ENCODE results near the gene MCM5. TPM values are rescaled to one million over a fixed set of nuclear protein-coding genes. Genes with fewer than 3 reads are reported as not detected.

Gene MCM5
- total RNA-seq, 1 experiment from 2014 or later, result 194 TPM

DNA sequence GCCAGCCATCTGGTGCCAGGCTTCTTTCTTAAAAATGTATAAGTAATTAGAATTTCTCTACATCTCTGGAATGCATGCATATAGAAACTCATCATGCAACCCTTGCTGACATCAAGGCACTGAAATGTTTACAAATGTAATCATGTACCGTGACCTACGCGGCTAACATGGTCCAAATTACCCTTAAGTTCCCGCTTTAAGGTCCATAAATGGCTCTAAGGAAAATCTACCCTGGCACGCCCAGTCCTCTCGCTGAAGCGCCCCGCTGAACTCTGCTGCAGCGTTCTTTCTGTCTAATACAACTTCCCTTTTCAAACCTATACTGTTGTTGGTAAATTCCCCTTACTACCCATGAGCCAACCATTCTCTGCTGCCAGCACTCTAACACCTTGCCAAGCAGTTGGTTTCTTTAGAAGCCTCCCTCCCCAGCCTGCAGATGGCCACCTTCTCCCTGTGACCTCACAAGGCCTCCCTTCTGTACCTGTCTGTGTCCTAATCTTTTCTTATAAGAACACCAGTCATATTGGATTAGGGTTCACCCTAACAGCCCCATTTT lies 32.5 kb upstream of the MCM5 start:
- intact Hi-C loops (cut with micrococcal nuclease), result no loop called here
- peaks cover 45 to 71% of the 10 kb centered on the region in 2 experiments for H3K4me1 ChIP-seq (ENCODE audit: control insufficient read depth in 1 of 2, insufficient read depth in 2 of 2, low read length in 2 of 2)

More for the DNA sequence above, 32.5 kb upstream of the MCM5 start:
- DNase-seq (ENCODE audit: low read depth, low spot score) (no peak), ATAC-seq (no peak)
- POLR2A ChIA-PET, result no interaction called here
- Histone ChIP-seq H3K4me2 (ENCODE audit: low read length) (peak overlapping the region; percentile 37; the same call in 1 of the 2 replicates), H3K27ac (ENCODE audit: low read depth, low read length) (peak overlapping the region; percentile 31), H3K79me2 (ENCODE audit: insufficient read depth, low read length) (no peaks in the 10 kb centered on the region), H2AFZ (ENCODE audit: low read depth, low read length, poor library complexity, severe bottlenecking) (no peak overlapping the region), H3K9ac (ENCODE audit: low read length) (no peak overlapping the region), H3K27me3 (ENCODE audit: insufficient read depth, low read length) (no peaks in the 10 kb centered on the region), H3K36me3 (ENCODE audit: control insufficient read depth in 1 of 2, insufficient read depth in 2 of 2, low read length in 2 of 2) (no peaks in the 10 kb centered on the region), H3K9me3 (ENCODE audit: control insufficient read depth in 1 of 2, insufficient read depth in 1 of 2, low read depth in 1 of 2, low read length in 2 of 2) (no peaks in the 10 kb centered on the region), H4K20me1 (ENCODE audit: insufficient read depth) (no peaks in the 10 kb centered on the region), H3K9me2 (ENCODE audit: insufficient read depth) (no peaks in the 10 kb centered on the region), H3K4me3 (replicated peaks in 1 of 2; ENCODE audit: low read depth in 1 of 2, low read length in 2 of 2) (no peak overlapping the region)
- RAD21 ChIA-PET (ENCODE audit: low non-redundant PET in 1 of 2, low total read pairs in 2 of 2, uncharacterized antibody in 2 of 2, unreplicated experiment in 2 of 2), result no interaction called here
- CTCF ChIA-PET, result no interaction called here
- TF ChIP-seq, protein P1, sequence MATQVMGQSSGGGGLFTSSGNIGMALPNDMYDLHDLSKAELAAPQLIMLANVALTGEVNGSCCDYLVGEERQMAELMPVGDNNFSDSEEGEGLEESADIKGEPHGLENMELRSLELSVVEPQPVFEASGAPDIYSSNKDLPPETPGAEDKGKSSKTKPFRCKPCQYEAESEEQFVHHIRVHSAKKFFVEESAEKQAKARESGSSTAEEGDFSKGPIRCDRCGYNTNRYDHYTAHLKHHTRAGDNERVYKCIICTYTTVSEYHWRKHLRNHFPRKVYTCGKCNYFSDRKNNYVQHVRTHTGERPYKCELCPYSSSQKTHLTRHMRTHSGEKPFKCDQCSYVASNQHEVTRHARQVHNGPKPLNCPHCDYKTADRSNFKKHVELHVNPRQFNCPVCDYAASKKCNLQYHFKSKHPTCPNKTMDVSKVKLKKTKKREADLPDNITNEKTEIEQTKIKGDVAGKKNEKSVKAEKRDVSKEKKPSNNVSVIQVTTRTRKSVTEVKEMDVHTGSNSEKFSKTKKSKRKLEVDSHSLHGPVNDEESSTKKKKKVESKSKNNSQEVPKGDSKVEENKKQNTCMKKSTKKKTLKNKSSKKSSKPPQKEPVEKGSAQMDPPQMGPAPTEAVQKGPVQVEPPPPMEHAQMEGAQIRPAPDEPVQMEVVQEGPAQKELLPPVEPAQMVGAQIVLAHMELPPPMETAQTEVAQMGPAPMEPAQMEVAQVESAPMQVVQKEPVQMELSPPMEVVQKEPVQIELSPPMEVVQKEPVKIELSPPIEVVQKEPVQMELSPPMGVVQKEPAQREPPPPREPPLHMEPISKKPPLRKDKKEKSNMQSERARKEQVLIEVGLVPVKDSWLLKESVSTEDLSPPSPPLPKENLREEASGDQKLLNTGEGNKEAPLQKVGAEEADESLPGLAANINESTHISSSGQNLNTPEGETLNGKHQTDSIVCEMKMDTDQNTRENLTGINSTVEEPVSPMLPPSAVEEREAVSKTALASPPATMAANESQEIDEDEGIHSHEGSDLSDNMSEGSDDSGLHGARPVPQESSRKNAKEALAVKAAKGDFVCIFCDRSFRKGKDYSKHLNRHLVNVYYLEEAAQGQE (IDR thresholded peaks at IDR 0.05; ENCODE audit: low read depth), result no peak
- peak; percentile 20; the same call in 1 of the 2 replicates for TF ChIP-seq RAD21 (IDR thresholded peaks at IDR 0.05; ENCODE audit: low read depth)
- TF ChIP-seq, protein P2, sequence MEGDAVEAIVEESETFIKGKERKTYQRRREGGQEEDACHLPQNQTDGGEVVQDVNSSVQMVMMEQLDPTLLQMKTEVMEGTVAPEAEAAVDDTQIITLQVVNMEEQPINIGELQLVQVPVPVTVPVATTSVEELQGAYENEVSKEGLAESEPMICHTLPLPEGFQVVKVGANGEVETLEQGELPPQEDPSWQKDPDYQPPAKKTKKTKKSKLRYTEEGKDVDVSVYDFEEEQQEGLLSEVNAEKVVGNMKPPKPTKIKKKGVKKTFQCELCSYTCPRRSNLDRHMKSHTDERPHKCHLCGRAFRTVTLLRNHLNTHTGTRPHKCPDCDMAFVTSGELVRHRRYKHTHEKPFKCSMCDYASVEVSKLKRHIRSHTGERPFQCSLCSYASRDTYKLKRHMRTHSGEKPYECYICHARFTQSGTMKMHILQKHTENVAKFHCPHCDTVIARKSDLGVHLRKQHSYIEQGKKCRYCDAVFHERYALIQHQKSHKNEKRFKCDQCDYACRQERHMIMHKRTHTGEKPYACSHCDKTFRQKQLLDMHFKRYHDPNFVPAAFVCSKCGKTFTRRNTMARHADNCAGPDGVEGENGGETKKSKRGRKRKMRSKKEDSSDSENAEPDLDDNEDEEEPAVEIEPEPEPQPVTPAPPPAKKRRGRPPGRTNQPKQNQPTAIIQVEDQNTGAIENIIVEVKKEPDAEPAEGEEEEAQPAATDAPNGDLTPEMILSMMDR (IDR thresholded peaks at IDR 0.05 in 2 of 3, conservative IDR thresholded peaks at IDR 0.05 in 1 of 3; ENCODE audit: borderline replicate concordance in 1 of 3, insufficient read depth in 1 of 3, low read depth in 2 of 3, low read length in 2 of 3), result no peak
- no peak for TF ChIP-seq SP1 (IDR thresholded peaks at IDR 0.05; ENCODE audit: low read depth)
- TF ChIP-seq POLR2AphosphoS5 (IDR thresholded peaks at IDR 0.05; ENCODE audit: low read depth, low read length), result no peak
- TF ChIP-seq POLR2A (IDR thresholded peaks at IDR 0.05; ENCODE audit: borderline replicate concordance, extremely low read depth, insufficient read depth, insufficient read length), result no peak
- TF ChIP-seq EZH2phosphoT487 (IDR thresholded peaks at IDR 0.05; ENCODE audit: borderline replicate concordance), result no peak
- no TSS peak for BruUV-seq (replicated peaks)

Data from HCT116 (cell line).